NCI-H1092 (cell line): ENCODE data around the gene PTPA.
"Not testable (repeated sequence)": the region's sequence is repeated elsewhere in the genome, so short reads cannot be mapped to it uniquely, and the experiment has no call there.

ENCODE experiments used
- DNase-seq: peaks from one replicate; lab custom pipeline; 2025; lab: John Stamatoyannopoulos, UW

The PTPA gene

GRCh38 chr9:129160712-129161533 lies 49.7 kb downstream of the PTPA start:
- DNase-seq, result no peak

GRCh38 chr9:129161534-129161837 lies 50.3 kb downstream of the PTPA start:
- no peak for DNase-seq

GRCh38 chr9:129162497-129163197 lies 51.4 kb downstream of the PTPA start:
- DNase-seq, result no peak

- not testable (repeated sequence) for DNase-seq
These were observed 52.0 kb downstream of the PTPA start for GRCh38 chr9:129163198-129163670.

GRCh38 chr9:129163753-129164152 lies 52.5 kb downstream of the PTPA start:
- no peak for DNase-seq

- DNase-seq, result no peak
These were observed 53.2 kb downstream of the PTPA start for GRCh38 chr9:129164246-129164930.

GRCh38 chr9:129165198-129165597 lies 54.0 kb downstream of the PTPA start:
- no peak for DNase-seq

GRCh38 chr9:129166623-129167557 lies 55.7 kb downstream of the PTPA start:
- DNase-seq, result no peak

- no peak for DNase-seq
These were observed 59.0 kb downstream of the PTPA start for GRCh38 chr9:129170229-129170628.

- DNase-seq, result no peak
These were observed 61.0 kb downstream of the PTPA start for GRCh38 chr9:129171993-129172751.

- DNase-seq, result no peak
These were observed 61.6 kb downstream of the PTPA start for GRCh38 chr9:129172816-129173215.

GRCh38 chr9:129173296-129174101 lies 62.3 kb downstream of the PTPA start:
- no peak for DNase-seq

- DNase-seq, result peak; percentile 66
These were observed 63.0 kb downstream of the PTPA start for GRCh38 chr9:129174102-129174723.

- DNase-seq, result no peak
These were observed 63.7 kb downstream of the PTPA start for GRCh38 chr9:129174724-129175514.

GRCh38 chr9:129175515-129175824 lies 64.3 kb downstream of the PTPA start:
- no peak for DNase-seq

GRCh38 chr9:129175825-129176633 lies 64.8 kb downstream of the PTPA start:
- DNase-seq, result no peak

- no peak for DNase-seq
These were observed 65.7 kb downstream of the PTPA start for GRCh38 chr9:129176701-129177442.

- no peak for DNase-seq
These were observed 66.2 kb downstream of the PTPA start for GRCh38 chr9:129177443-129177790.
